SK-N-SH (cell line): Measurements from ENCODE around the gene ADAMTS2. TPM values are rescaled to one million over a fixed set of nuclear protein-coding genes. Genes with fewer than 3 reads are reported as not detected.

Source experiments
- CTCF ChIP-seq: fragments of 200-600 bp; sonication (generic); IDR thresholded peaks from 2 replicates; pipeline ENCODE4 v1.6.1; 2017; ENCODE audit warnings: antibody characterized with exemption, mild to moderate bottlenecking, moderate library complexity
- FOSL2 ChIP-seq: IDR thresholded peaks from 2 replicates; pipeline ENCODE4 v1.4.0; 2012; ENCODE audit warnings: low read depth, mild to moderate bottlenecking, moderate library complexity, borderline replicate concordance
- GABPA ChIP-seq: IDR thresholded peaks from 2 replicates; pipeline ENCODE4 v1.4.0; 2012; ENCODE audit warnings: low read depth, mild to moderate bottlenecking
- IRF3 ChIP-seq: fragments of 150-350 bp; IDR thresholded peaks from 2 replicates; pipeline ENCODE4 v1.6.1; 2016; ENCODE audit warnings: mild to moderate bottlenecking, low read depth, low read length
- JUND ChIP-seq: IDR thresholded peaks from 2 replicates; pipeline ENCODE4 v1.4.0; 2012
- MAX ChIP-seq: IDR thresholded peaks from 2 replicates; pipeline ENCODE4 v1.4.0; 2012; ENCODE audit warnings: low read depth
- MEF2A ChIP-seq: IDR thresholded peaks from 2 replicates; pipeline ENCODE4 v1.4.0; 2012; ENCODE audit warnings: low read depth, borderline replicate concordance
- MXI1 ChIP-seq: IDR thresholded peaks from 2 replicates; pipeline ENCODE4 v1.6.1; 2012; ENCODE audit warnings: mild to moderate bottlenecking, low read depth, low read length, improper control_type of control experiment
- PBX3 ChIP-seq: IDR thresholded peaks from 2 replicates; pipeline ENCODE4; 2012
- POLR2AphosphoS5 ChIP-seq: IDR thresholded peaks from 2 replicates; pipeline ENCODE4 v1.6.1; 2012; ENCODE audit warnings: low read depth, low read length
- RFX5 ChIP-seq: IDR thresholded peaks from 2 replicates; pipeline ENCODE4 v1.6.1; 2012; ENCODE audit warnings: mild to moderate bottlenecking, improper control_type of control experiment, low read length
- SMC3 ChIP-seq: IDR thresholded peaks from 2 replicates; pipeline ENCODE4 v1.6.1; 2012; ENCODE audit warnings: low read depth, low read length, improper control_type of control experiment
- TAF1 ChIP-seq: IDR thresholded peaks from 2 replicates; pipeline ENCODE4 v1.6.1; 2012; ENCODE audit warnings: low read depth, mild to moderate bottlenecking, low read length, moderate library complexity, borderline replicate concordance
- TCF12 ChIP-seq: IDR thresholded peaks from 2 replicates; pipeline ENCODE4 v1.4.0; 2012
- USF2 ChIP-seq: fragments of 150-350 bp; IDR thresholded peaks from 2 replicates; pipeline ENCODE4 v1.6.1; 2017; ENCODE audit warnings: antibody characterized with exemption, low read length, low read depth, borderline replicate concordance
- YY1 ChIP-seq: IDR thresholded peaks from 2 replicates; pipeline ENCODE4 v1.4.0; 2012; ENCODE audit warnings: low read depth, mild to moderate bottlenecking
- ZBTB33 ChIP-seq: IDR thresholded peaks from 2 replicates; pipeline ENCODE4 v1.4.0; 2012; ENCODE audit warnings: low read depth, borderline replicate concordance
- polyA plus RNA-seq, 3 experiments: library from polyadenylated mRNA; depleted of rRNA; stranded (reverse); fragments of >200 nt; gene quantifications; 2 replicates each; pipeline ENCODE4 v1.2.3, GENCODE V29; 2012

The ADAMTS2 gene
- polyA plus RNA-seq, 1 of the 3 experiments (the other 2 are of a cell fraction): 0.12 TPM

- TF ChIP-seq ZBTB33: no peak
- TF ChIP-seq TAF1: no peak
- TF ChIP-seq YY1: no peak
- TF ChIP-seq GABPA: no peak
- no peak for TF ChIP-seq IRF3
- TF ChIP-seq FOSL2: no peak
- TF ChIP-seq JUND: no peak
- no peak for TF ChIP-seq PBX3
- no peak for TF ChIP-seq POLR2AphosphoS5
- no peak for TF ChIP-seq MEF2A
- TF ChIP-seq SMC3: no peak
- TF ChIP-seq USF2: no peak
- TF ChIP-seq RFX5: no peak
- no peak for TF ChIP-seq CTCF
- TF ChIP-seq MXI1: no peak; the same call in 1 of the 2 replicates
- no peak for TF ChIP-seq MAX
- no peak for TF ChIP-seq TCF12
- TF ChIP-seq, all 33 proteins: peak for 4
Observed at GRCh38 chr5:179311091-179311470, 34.2 kb downstream of the ADAMTS2 start (continued).
